Liver (tissue), 9 donors: ENCODE results near the gene ABCA4. TPM values are rescaled to one million over a fixed set of nuclear protein-coding genes. Genes with fewer than 3 reads are reported as not detected.

ENCODE experiments used
- DNase-seq: peaks from one replicate; pipeline ENCODE4 v3.0.0-alpha.2; 2017; ENCODE audit warnings: low spot score
- H3K27ac ChIP-seq, 2 donors: one replicate each; pipeline ENCODE4 v1.7.0; 2013; ENCODE audit warnings: inconsistent platforms in 2 of 2, low read length in 2 of 2, control low read depth in 1 of 2, low read depth in 1 of 2, mild to moderate bottlenecking in 1 of 2
- H3K27me3 ChIP-seq, 4 donors: one replicate each; pipeline versions ENCODE4 v1.6.1 to v1.7.0; 2013; ENCODE audit warnings: low read length in 3 of 4, inconsistent platforms in 1 of 4, mild to moderate bottlenecking in 1 of 4, moderate library complexity in 1 of 4; ENCODE audit not compliant: control insufficient read depth in 4 of 4, insufficient read depth in 4 of 4
- H3K36me3 ChIP-seq, 4 donors: one replicate each; pipeline versions ENCODE4 v1.6.1 to v1.7.0; 2013; ENCODE audit warnings: low read length in 3 of 4, mild to moderate bottlenecking in 3 of 4, low read depth in 1 of 4, moderate library complexity in 1 of 4; ENCODE audit not compliant: control insufficient read depth in 4 of 4, insufficient read depth in 3 of 4
- H3K4me1 ChIP-seq, 4 donors: one replicate each; pipeline versions ENCODE4 v1.6.1 to v1.7.0; 2013; ENCODE audit warnings: low read length in 3 of 4, mild to moderate bottlenecking in 3 of 4, moderate library complexity in 1 of 4; ENCODE audit not compliant: control insufficient read depth in 4 of 4, insufficient read depth in 4 of 4
- H3K4me3 ChIP-seq, 3 donors: one replicate each; pipeline versions ENCODE4 v1.6.1 to v1.7.0; 2013; ENCODE audit warnings: low read length in 3 of 3, control low read depth in 1 of 3, low read depth in 1 of 3, mild to moderate bottlenecking in 1 of 3
- H3K9ac ChIP-seq, 2 donors: one replicate each; pipeline ENCODE4 v1.7.0; 2013; ENCODE audit warnings: low read length in 2 of 2, mild to moderate bottlenecking in 2 of 2, moderate library complexity in 2 of 2, control low read depth in 1 of 2, low read depth in 1 of 2
- H3K9me3 ChIP-seq, 4 donors: one replicate each; pipeline versions ENCODE4 v1.6.1 to v1.7.0; 2013; ENCODE audit warnings: low read length in 3 of 4; ENCODE audit not compliant: control insufficient read depth in 4 of 4
- ATF3 ChIP-seq: IDR thresholded peaks from 2 replicates; pipeline ENCODE4 v1.6.1; 2016; ENCODE audit warnings: antibody characterized with exemption
- CTCF ChIP-seq: fragments of 150-350 bp; IDR thresholded peaks from 2 replicates; pipeline ENCODE4 v1.5.1; 2017; ENCODE audit warnings: improper control_type of control experiment, low read depth, low read length; ENCODE audit not compliant: missing input control
- EGR1 ChIP-seq, 2 donors: IDR thresholded peaks; 2 replicates each; pipeline ENCODE4 v1.6.1; 2016 to 2018; ENCODE audit warnings: antibody characterized with exemption in 2 of 2, low read depth in 2 of 2
- FOXA1 ChIP-seq: IDR thresholded peaks from 2 replicates; pipeline ENCODE4 v1.6.1; 2016; ENCODE audit warnings: antibody characterized with exemption
- FOXA2 ChIP-seq: IDR thresholded peaks from 2 replicates; pipeline ENCODE4 v1.6.1; 2016; ENCODE audit warnings: antibody characterized with exemption
- GABPA ChIP-seq, 2 donors: IDR thresholded peaks in 1 of 2; conservative IDR thresholded peaks in 1 of 2; 2 replicates each; pipeline ENCODE4 v1.6.1; 2016; ENCODE audit warnings: antibody characterized with exemption in 2 of 2, mild to moderate bottlenecking in 1 of 2, moderate library complexity in 1 of 2
- HNF4A ChIP-seq, 2 donors: conservative IDR thresholded peaks; 2 replicates each; pipeline ENCODE4 v1.6.1; 2016; ENCODE audit warnings: antibody characterized with exemption in 2 of 2, mild to moderate bottlenecking in 2 of 2
- HNF4G ChIP-seq: IDR thresholded peaks from 2 replicates; pipeline ENCODE4 v1.6.1; 2016; ENCODE audit warnings: antibody characterized with exemption
- JUND ChIP-seq, 2 donors: IDR thresholded peaks; 2 replicates each; pipeline ENCODE4 v1.6.1; 2016; ENCODE audit warnings: antibody characterized with exemption in 2 of 2
- MAX ChIP-seq: IDR thresholded peaks from 2 replicates; pipeline ENCODE4 v1.6.1; 2016; ENCODE audit warnings: antibody characterized with exemption
- NR2F2 ChIP-seq: IDR thresholded peaks from 2 replicates; pipeline ENCODE4 v1.6.1; 2016; ENCODE audit warnings: antibody characterized with exemption
- RAD21 ChIP-seq, 2 donors: IDR thresholded peaks; 2 replicates each; pipeline ENCODE4 v1.6.1; 2016; ENCODE audit warnings: antibody characterized with exemption in 2 of 2, mild to moderate bottlenecking in 2 of 2
- REST ChIP-seq: IDR thresholded peaks from 2 replicates; pipeline ENCODE4 v1.6.1; 2016; ENCODE audit warnings: antibody characterized with exemption, mild to moderate bottlenecking
- RXRA ChIP-seq, 2 donors: IDR thresholded peaks; 2 replicates each; pipeline ENCODE4 v1.6.1; 2017 to 2018; ENCODE audit warnings: antibody characterized with exemption in 2 of 2, mild to moderate bottlenecking in 1 of 2
- SP1 ChIP-seq: IDR thresholded peaks from 2 replicates; pipeline ENCODE4 v1.6.1; 2018; ENCODE audit warnings: antibody characterized with exemption, mild to moderate bottlenecking
- TAF1 ChIP-seq: conservative IDR thresholded peaks from 2 replicates; pipeline ENCODE4 v1.6.1; 2016; ENCODE audit warnings: antibody characterized with exemption, mild to moderate bottlenecking
- YY1 ChIP-seq: IDR thresholded peaks from 2 replicates; pipeline ENCODE4 v1.6.1; 2016; ENCODE audit warnings: antibody characterized with exemption, mild to moderate bottlenecking
- ZBTB33 ChIP-seq: IDR thresholded peaks from 2 replicates; pipeline ENCODE4 v1.6.1; 2016; ENCODE audit warnings: antibody characterized with exemption
- WGBS: extraction: QIAGEN DNeasy Blood & Tissue Kit; methylation state at CpG from one replicate; pipeline ENCODE4 v1.1.7; 2013; 5-methylcytosine and 5-hydroxymethylcytosine counted together
- polyA plus RNA-seq, 2 donors: library from polyadenylated mRNA; stranded (reverse) in 1 of 2; unstranded in 1 of 2; fragments of 200-250 nt in 1 of 2; fragments of >200 nt in 1 of 2; fragmentation: Nextera tagmentation in 1 of 2; extraction: Ambion mirVana in 1 of 2; gene quantifications; one replicate each; pipeline versions ENCODE4 v1.2.1 to v1.2.3, GENCODE V29; 2013 to 2015
- total RNA-seq, 2 donors: library from RNA; depleted of rRNA; stranded (reverse); fragments of >200 nt; gene quantifications; one replicate each; pipeline ENCODE4 v1.2.3, GENCODE V29; 2014
- donor health status: healthy.
- donor health status: healthy.
- donor health status: healthy.
- donor health status: healthy.
- donor health status: healthy.

Gene ABCA4
- total and polyA plus RNA-seq, 4 donors, result 0.19 to 1.5 (median 0.38) TPM

GRCh38 chr1:93964777-93965200, 156.2 kb downstream of the ABCA4 start (continued):
- TF ChIP-seq RAD21 (IDR thresholded peaks at IDR 0.05) (peak in 1 of 2 donors; percentile 49), TAF1 (peak; percentile 66), YY1 (peak; percentile 78), HNF4G (peak; percentile 26), NR2F2 (peak; percentile 10), MAX (peak; percentile 75)

- Histone ChIP-seq H3K9ac (peak overlapping the region; percentile 10 to 97), H3K36me3 (no peaks in the 10 kb centered on the region), H3K27ac (peak overlapping the region; percentile 92 to 99), H3K27me3 (no peaks in the 10 kb centered on the region), H3K9me3 (no peaks in the 10 kb centered on the region), H3K4me3 (no peak overlapping the region), H3K4me1 (peaks cover 10 to 40% (median 18%) of the 10 kb centered on the region in 4 donors)
- no peak for DNase-seq
- no peak for TF ChIP-seq ATF3
- no peak for TF ChIP-seq HNF4A (conservative IDR thresholded peaks at IDR 0.05)
- TF ChIP-seq RXRA (IDR thresholded peaks at IDR 0.05), result no peak
- TF ChIP-seq GABPA (IDR thresholded peaks at IDR 0.05 in 1 of 2, conservative IDR thresholded peaks at IDR 0.05 in 1 of 2), result no peak
- no peak for TF ChIP-seq TAF1
- no peak for TF ChIP-seq EGR1 (IDR thresholded peaks at IDR 0.05; ENCODE audit: low read depth in 2 of 2)
- TF ChIP-seq YY1, result no peak
- TF ChIP-seq REST, result no peak
- TF ChIP-seq FOXA2, result no peak
- no peak for TF ChIP-seq FOXA1
- TF ChIP-seq RAD21 (IDR thresholded peaks at IDR 0.05), result no peak
- TF ChIP-seq MAX, result no peak
- WGBS, result 44% methylated on average over 4 of the region's 4 CpGs
Measured at GRCh38 chr1:93964096-93964776, 156.7 kb downstream of the ABCA4 start.

- DNase-seq, result no peak
- WGBS, result 29% methylated on average over 9 of the region's 9 CpGs
- peak overlapping the region; percentile 92 to 99 for H3K27ac ChIP-seq
- H3K36me3 ChIP-seq, result no peaks in the 10 kb centered on the region
- H3K9me3 ChIP-seq, result no peaks in the 10 kb centered on the region
- H3K9ac ChIP-seq, result peak overlapping the region in 1 of 2 donors; percentile 97
- no peak overlapping the region for H3K4me3 ChIP-seq
- H3K27me3 ChIP-seq, result no peaks in the 10 kb centered on the region
- peaks cover 10 to 40% (median 18%) of the 10 kb centered on the region in 4 donors for H3K4me1 ChIP-seq
- TF ChIP-seq JUND (IDR thresholded peaks at IDR 0.05) (peak; percentile 60 to 86), FOXA2 (peak; percentile 51), RXRA (IDR thresholded peaks at IDR 0.05) (peak; percentile 79 to 91), ATF3 (peak; percentile 70), FOXA1 (peak; percentile 47), GABPA (IDR thresholded peaks at IDR 0.05 in 1 of 2, conservative IDR thresholded peaks at IDR 0.05 in 1 of 2) (peak in 1 of 2 donors; percentile 65), YY1 (peak; percentile 62), EGR1 (IDR thresholded peaks at IDR 0.05; ENCODE audit: low read depth in 2 of 2) (peak in 1 of 2 donors; percentile 79), HNF4A (conservative IDR thresholded peaks at IDR 0.05) (peak; percentile 70 to 78), RAD21 (IDR thresholded peaks at IDR 0.05) (peak; percentile 55 to 59), CTCF (no peak), ZBTB33 (peak; percentile 84), TAF1 (peak; percentile 63), SP1 (peak; percentile 87)
Measured at GRCh38 chr1:93963585-93963984, 157.4 kb downstream of the ABCA4 start.
